ENCODE measurements around the gene SP100. TPM values are rescaled to one million over a fixed set of nuclear protein-coding genes. Genes with fewer than 3 reads are reported as not detected.

SP100 gene
- total RNA-seq, 1 donor = 137 TPM

GRCh38 chr2:230443541-230443940 lies 27.5 kb downstream of the SP100 start:
- DNase-seq (ENCODE audit: insufficient read length, low spot score, missing footprints) = no peak
- peak overlapping the region; percentile 28 for H3K27ac ChIP-seq (ENCODE audit: low read depth, low read length)
- peaks cover 2% of the 10 kb centered on the region for H4K20me1 ChIP-seq (ENCODE audit: insufficient read depth, low read length)
- TF ChIP-seq CTCF (IDR thresholded peaks at IDR 0.05; ENCODE audit: extremely low read depth, low read depth, low read length) = no peak
- H3K4me1 ChIP-seq (ENCODE audit: insufficient read depth, low read length) = peaks cover 44% of the 10 kb centered on the region
- H3K36me3 ChIP-seq (ENCODE audit: insufficient read depth, low read length) = peaks cover 38% of the 10 kb centered on the region
- no peaks in the 10 kb centered on the region for H3K9me3 ChIP-seq (ENCODE audit: low read depth, low read length)
- H3K4me2 ChIP-seq (ENCODE audit: insufficient read depth, low read length) = no peak overlapping the region
- H3K4me3 ChIP-seq (ENCODE audit: insufficient read depth, low read length) = no peak overlapping the region
- peaks cover 35% of the 10 kb centered on the region for H3K79me2 ChIP-seq (ENCODE audit: insufficient read depth, low read length)
- H2AFZ ChIP-seq (ENCODE audit: low read length) = no peak overlapping the region
- H3K27me3 ChIP-seq (ENCODE audit: insufficient read depth, low read length) = no peaks in the 10 kb centered on the region

GRCh38 chr2:230444832-230445231 lies 28.8 kb downstream of the SP100 start:
- Histone ChIP-seq H3K27ac (ENCODE audit: low read depth, low read length) (no peak overlapping the region), H3K36me3 (ENCODE audit: insufficient read depth, low read length) (peaks cover 51% of the 10 kb centered on the region), H3K4me2 (ENCODE audit: insufficient read depth, low read length) (no peak overlapping the region), H4K20me1 (ENCODE audit: insufficient read depth, low read length) (peaks cover 2% of the 10 kb centered on the region), H3K4me1 (ENCODE audit: insufficient read depth, low read length) (peaks cover 37% of the 10 kb centered on the region), H3K27me3 (ENCODE audit: insufficient read depth, low read length) (no peaks in the 10 kb centered on the region), H3K4me3 (ENCODE audit: insufficient read depth, low read length) (no peak overlapping the region), H2AFZ (ENCODE audit: low read length) (no peak overlapping the region), H3K9me3 (ENCODE audit: low read depth, low read length) (no peaks in the 10 kb centered on the region), H3K79me2 (ENCODE audit: insufficient read depth, low read length) (peaks cover 35% of the 10 kb centered on the region)
- DNase-seq (ENCODE audit: insufficient read length, low spot score, missing footprints) = no peak
- no peak for TF ChIP-seq CTCF (IDR thresholded peaks at IDR 0.05; ENCODE audit: extremely low read depth, low read depth, low read length)

GRCh38 chr2:230447036-230447435 lies 31.0 kb downstream of the SP100 start:
- H3K27me3 ChIP-seq (ENCODE audit: insufficient read depth, low read length) = no peaks in the 10 kb centered on the region
- DNase-seq (ENCODE audit: insufficient read length, low spot score, missing footprints) = no peak
- no peak for TF ChIP-seq CTCF (IDR thresholded peaks at IDR 0.05; ENCODE audit: extremely low read depth, low read depth, low read length)
- peaks cover 17% of the 10 kb centered on the region for H3K4me1 ChIP-seq (ENCODE audit: insufficient read depth, low read length)
- no peaks in the 10 kb centered on the region for H3K9me3 ChIP-seq (ENCODE audit: low read depth, low read length)
- H2AFZ ChIP-seq (ENCODE audit: low read length) = no peak overlapping the region
- H3K79me2 ChIP-seq (ENCODE audit: insufficient read depth, low read length) = peaks cover 36% of the 10 kb centered on the region
- no peak overlapping the region for H3K27ac ChIP-seq (ENCODE audit: low read depth, low read length)
- H3K36me3 ChIP-seq (ENCODE audit: insufficient read depth, low read length) = peaks cover 65% of the 10 kb centered on the region
- no peak overlapping the region for H3K4me2 ChIP-seq (ENCODE audit: insufficient read depth, low read length)
- H4K20me1 ChIP-seq (ENCODE audit: insufficient read depth, low read length) = no peaks in the 10 kb centered on the region
- no peak overlapping the region for H3K4me3 ChIP-seq (ENCODE audit: insufficient read depth, low read length)

GRCh38 chr2:230447455-230448451 lies 31.8 kb downstream of the SP100 start:
- Histone ChIP-seq H3K9me3 (ENCODE audit: low read depth, low read length) (no peaks in the 10 kb centered on the region), H3K27me3 (ENCODE audit: insufficient read depth, low read length) (no peaks in the 10 kb centered on the region), H3K27ac (ENCODE audit: low read depth, low read length) (no peak overlapping the region), H3K4me1 (ENCODE audit: insufficient read depth, low read length) (peaks cover 11% of the 10 kb centered on the region), H3K4me3 (ENCODE audit: insufficient read depth, low read length) (no peak overlapping the region), H4K20me1 (ENCODE audit: insufficient read depth, low read length) (no peaks in the 10 kb centered on the region), H3K79me2 (ENCODE audit: insufficient read depth, low read length) (peaks cover 32% of the 10 kb centered on the region), H3K36me3 (ENCODE audit: insufficient read depth, low read length) (peaks cover 65% of the 10 kb centered on the region), H2AFZ (ENCODE audit: low read length) (no peak overlapping the region), H3K4me2 (ENCODE audit: insufficient read depth, low read length) (no peak overlapping the region)
- DNase-seq (ENCODE audit: insufficient read length, low spot score, missing footprints) = no peak
- no peak for TF ChIP-seq CTCF (IDR thresholded peaks at IDR 0.05; ENCODE audit: extremely low read depth, low read depth, low read length)

Data from osteoblast (primary cell).